A673 (cell line): Measurements from ENCODE around the gene STRIP1. TPM values are rescaled to one million over a fixed set of nuclear protein-coding genes. Genes with fewer than 3 reads are reported as not detected.

Source experiments
- BruUV-seq: library from RNA; stranded (reverse); fragments of 400-500 nt; replicated peaks from 2 replicates; lab custom pipeline; 2021; lab: Mats Ljungman, UMichigan
- CTCF ChIA-PET: fragments of 300-600 bp; sonication (Branson Sonifier 250); formaldehyde crosslinking; loops from one replicate; lab custom pipeline; 2022; ENCODE audit warnings: antibody characterized with exemption; lab: Charles Lee
- POLR2A ChIA-PET: fragments of 300-600 bp; sonication (Branson Sonifier 250); formaldehyde crosslinking; loops from one replicate; lab custom pipeline; 2022; ENCODE audit warnings: antibody characterized with exemption; ENCODE audit not compliant: low non-redundant PET; lab: Charles Lee
- DNase-seq: peaks from one replicate; pipeline ENCODE4 v3.0.0-alpha.2; 2015; ENCODE audit warnings: low spot score
- H3K27ac ChIP-seq: fragments of 200-600 bp; sonication (generic); 2 replicates; pipeline ENCODE4 v1.5.1; 2016; ENCODE audit warnings: mixed run types, low read depth, mild to moderate bottlenecking, mixed read lengths, antibody characterized with exemption, low read length; ENCODE audit not compliant: poor library complexity, severe bottlenecking
- H3K27me3 ChIP-seq: fragments of 200-600 bp; sonication (generic); replicated peaks from 2 replicates; pipeline ENCODE4 v1.6.1; 2017; ENCODE audit warnings: mixed run types, low read depth, mild to moderate bottlenecking, mixed read lengths, antibody characterized with exemption, low read length; ENCODE audit not compliant: insufficient read depth, poor library complexity
- H3K36me3 ChIP-seq: fragments of 200-600 bp; sonication (generic); 2 replicates; pipeline ENCODE4 v1.6.1; 2016; ENCODE audit warnings: mixed run types, mild to moderate bottlenecking, mixed read lengths, antibody characterized with exemption, low read length; ENCODE audit not compliant: insufficient read depth, poor library complexity, severe bottlenecking
- H3K4me1 ChIP-seq: fragments of 200-600 bp; sonication (generic); 2 replicates; pipeline ENCODE4 v1.6.1; 2017; ENCODE audit warnings: mixed run types, mild to moderate bottlenecking, mixed read lengths, antibody characterized with exemption, low read length; ENCODE audit not compliant: insufficient read depth, poor library complexity, severe bottlenecking
- H3K4me3 ChIP-seq: fragments of 200-600 bp; sonication (generic); 2 replicates; pipeline ENCODE4 v1.5.1; 2016; ENCODE audit warnings: low read depth, mixed run types, mild to moderate bottlenecking, mixed read lengths, low read length; ENCODE audit not compliant: poor library complexity, severe bottlenecking
- H3K9me3 ChIP-seq: fragments of 200-600 bp; sonication (generic); 2 replicates; pipeline ENCODE4 v1.6.1; 2016; ENCODE audit warnings: mixed run types, low read depth, mild to moderate bottlenecking, mixed read lengths, antibody characterized with exemption, low read length; ENCODE audit not compliant: poor library complexity, severe bottlenecking
- CTCF ChIP-seq: fragments of 300-800, 200-600 bp; sonication (generic); conservative IDR thresholded peaks from 2 replicates; pipeline ENCODE4 v1.5.1; 2017; ENCODE audit warnings: low read depth, mild to moderate bottlenecking, antibody characterized with exemption, low read length, moderate library complexity, mixed read lengths
- EZH2 ChIP-seq: fragments of 200-600 bp; sonication (generic); IDR thresholded peaks from 2 replicates; pipeline ENCODE4 v1.6.1; 2017; ENCODE audit warnings: borderline replicate concordance, low read depth, mild to moderate bottlenecking, mixed read lengths, antibody characterized with exemption, low read length; ENCODE audit not compliant: poor library complexity, severe bottlenecking
- intact Hi-C: fragments of 100-400 bp; cut with micrococcal nuclease; formaldehyde crosslinking; loops from one replicate; pipeline ENCODE4 v1.10.0; 2022; ENCODE audit not compliant: unreplicated experiment
- total RNA-seq: library from RNA; stranded (reverse); gene quantifications from 2 replicates; pipeline ENCODE4 v1.2.3, GENCODE V29; 2021

Gene STRIP1
- total RNA-seq, 1 experiment from 2014 or later: 57.7 TPM

DNA sequence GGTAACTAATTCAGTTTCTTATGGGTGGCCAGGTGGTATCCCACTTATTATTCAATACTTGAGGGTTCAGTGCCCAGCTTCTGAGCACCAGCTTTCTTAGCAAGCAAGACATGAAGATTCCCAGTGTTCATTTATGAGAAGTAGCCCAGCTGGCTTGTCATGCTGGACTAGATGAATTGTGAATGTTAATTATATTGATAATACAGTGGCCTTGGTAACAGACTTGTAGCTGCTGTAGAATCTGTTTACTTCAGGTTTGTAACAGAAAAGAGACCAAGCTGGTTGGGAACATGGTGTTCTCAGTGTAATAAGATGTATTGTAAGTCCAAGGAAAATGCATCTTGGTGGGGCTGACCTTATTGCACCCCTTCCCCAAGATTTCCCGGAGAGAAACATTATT is 39.8 kb upstream of the STRIP1 start:
- Histone ChIP-seq H3K9me3 (no peaks in the 10 kb centered on the region), H3K36me3 (no peaks in the 10 kb centered on the region), H3K27ac (no peak overlapping the region), H3K4me3 (no peak overlapping the region), H3K4me1 (peaks cover 17% of the 10 kb centered on the region), H3K27me3 (no peaks in the 10 kb centered on the region)
- POLR2A ChIA-PET: no interaction called here
- TF ChIP-seq EZH2 (no peak), CTCF (no peak)
- DNase-seq: no peak
- BruUV-seq: no TSS peak
- intact Hi-C loops: no loop called here
- CTCF ChIA-PET: no interaction called here

GRCh38 chr1:109995536-109995935 is 38.9 kb upstream of the STRIP1 start:
- Histone ChIP-seq H3K27me3 (no peaks in the 10 kb centered on the region), H3K27ac (no peak overlapping the region), H3K9me3 (no peaks in the 10 kb centered on the region), H3K36me3 (no peaks in the 10 kb centered on the region), H3K4me3 (no peak overlapping the region), H3K4me1 (peaks cover 8% of the 10 kb centered on the region)
- POLR2A ChIA-PET: interaction anchor here (0.7 kb wide), 1 partner anchor 12 kb away, joined by 5 read pairs; no protein-coding TSS in a partner anchor
- CTCF ChIA-PET: no interaction called here
- BruUV-seq: no TSS peak
- TF ChIP-seq EZH2 (no peak), CTCF (no peak)
- no peak for DNase-seq
- intact Hi-C loops: no loop called here

DNA sequence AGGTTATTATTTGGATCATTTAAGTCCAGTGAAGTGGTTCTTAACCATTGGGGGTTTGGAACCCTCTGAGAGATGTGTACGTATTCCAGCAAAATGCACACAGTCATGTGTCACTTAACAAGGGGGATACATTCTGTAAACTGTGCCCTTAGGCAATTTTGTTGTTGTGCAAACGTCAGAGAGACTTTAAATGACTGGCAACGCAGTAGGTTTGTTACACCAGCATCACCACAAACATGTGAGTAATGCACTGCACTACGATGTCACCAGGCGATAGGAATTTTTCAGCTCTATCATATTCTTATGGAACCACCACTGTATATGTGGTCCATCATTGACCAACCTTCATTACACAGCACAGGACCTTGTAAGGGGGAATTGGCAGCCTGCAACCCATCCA is 37.9 kb upstream of the STRIP1 start:
- CTCF ChIA-PET: no interaction called here
- no peak overlapping the region for H3K4me3 ChIP-seq
- H3K27ac ChIP-seq: no peak overlapping the region
- H3K27me3 ChIP-seq: no peaks in the 10 kb centered on the region
- no peaks in the 10 kb centered on the region for H3K9me3 ChIP-seq
- TF ChIP-seq CTCF (no peak), EZH2 (no peak)
- intact Hi-C loops: no loop called here
- POLR2A ChIA-PET: no interaction called here
- no peak for DNase-seq
- BruUV-seq: no TSS peak
- H3K4me1 ChIP-seq: peaks cover 4% of the 10 kb centered on the region
- H3K36me3 ChIP-seq: no peaks in the 10 kb centered on the region
